Muscle layer of colon (tissue), 2 donors: Measurements from ENCODE around the gene RASA1.

Source experiments
- H3K27ac ChIP-seq: one replicate; pipeline ENCODE4 v1.7.0; 2013; ENCODE audit warnings: low read depth, mild to moderate bottlenecking, low read length, moderate library complexity
- H3K27me3 ChIP-seq, 2 donors: one replicate each; pipeline ENCODE4 v1.7.0; 2013; ENCODE audit warnings: low read length in 2 of 2, mild to moderate bottlenecking in 2 of 2; ENCODE audit not compliant: insufficient read depth in 2 of 2, control insufficient read depth in 1 of 2
- H3K36me3 ChIP-seq: one replicate; pipeline ENCODE4 v1.7.0; 2013; ENCODE audit warnings: mild to moderate bottlenecking, low read length; ENCODE audit not compliant: insufficient read depth
- H3K4me1 ChIP-seq: one replicate; pipeline ENCODE4 v1.7.0; 2013; ENCODE audit warnings: mild to moderate bottlenecking, low read length; ENCODE audit not compliant: insufficient read depth
- H3K4me3 ChIP-seq, 2 donors: one replicate each; pipeline ENCODE4 v1.7.0; 2013; ENCODE audit warnings: low read length in 2 of 2, low read depth in 1 of 2, mild to moderate bottlenecking in 1 of 2, moderate library complexity in 1 of 2
- H3K9ac ChIP-seq: one replicate; pipeline ENCODE4 v1.7.0; 2013; ENCODE audit warnings: low read length
- H3K9me3 ChIP-seq: one replicate; pipeline ENCODE4 v1.7.0; 2013; ENCODE audit warnings: mild to moderate bottlenecking, low read length
- donor health status: abdominal sarcoma.
- donor health status: Adenocarcinoma of cecum.

RASA1 gene

GRCh38 chr5:87390576-87391199 lies 123.0 kb downstream of the RASA1 start:
- Histone ChIP-seq H3K27ac (no peak overlapping the region), H3K9ac (no peak overlapping the region), H3K36me3 (peaks cover 61% of the 10 kb centered on the region), H3K9me3 (no peaks in the 10 kb centered on the region), H3K4me3 (no peak overlapping the region), H3K27me3 (no peaks in the 10 kb centered on the region), H3K4me1 (no peaks in the 10 kb centered on the region)

- Histone ChIP-seq H3K4me1 (no peaks in the 10 kb centered on the region), H3K36me3 (peaks cover 58% of the 10 kb centered on the region), H3K9ac (no peak overlapping the region), H3K27me3 (no peaks in the 10 kb centered on the region), H3K4me3 (no peak overlapping the region), H3K9me3 (no peaks in the 10 kb centered on the region), H3K27ac (no peak overlapping the region)
Measured at GRCh38 chr5:87392170-87392569, 124.5 kb downstream of the RASA1 start.

- H3K36me3 ChIP-seq = peaks cover 53% of the 10 kb centered on the region
- no peaks in the 10 kb centered on the region for H3K27me3 ChIP-seq
- no peak overlapping the region for H3K9ac ChIP-seq
- no peak overlapping the region for H3K4me3 ChIP-seq
- no peak overlapping the region for H3K27ac ChIP-seq
- no peaks in the 10 kb centered on the region for H3K9me3 ChIP-seq
- H3K4me1 ChIP-seq = no peaks in the 10 kb centered on the region
Measured at GRCh38 chr5:87392801-87393200, 125.1 kb downstream of the RASA1 start.

- Histone ChIP-seq H3K4me3 (no peak overlapping the region), H3K9ac (no peak overlapping the region), H3K36me3 (peaks cover 54% of the 10 kb centered on the region), H3K4me1 (no peaks in the 10 kb centered on the region), H3K27ac (no peak overlapping the region), H3K27me3 (no peaks in the 10 kb centered on the region), H3K9me3 (no peaks in the 10 kb centered on the region)
Measured at GRCh38 chr5:87393331-87393730, 125.6 kb downstream of the RASA1 start.

GRCh38 chr5:87394411-87395165 lies 126.9 kb downstream of the RASA1 start:
- Histone ChIP-seq H3K4me1 (no peaks in the 10 kb centered on the region), H3K27ac (no peak overlapping the region), H3K9me3 (no peaks in the 10 kb centered on the region), H3K4me3 (no peak overlapping the region), H3K9ac (no peak overlapping the region), H3K27me3 (no peaks in the 10 kb centered on the region), H3K36me3 (peaks cover 56% of the 10 kb centered on the region)

GRCh38 chr5:87398981-87399614 lies 131.4 kb downstream of the RASA1 start:
- no peaks in the 10 kb centered on the region for H3K27me3 ChIP-seq
- no peaks in the 10 kb centered on the region for H3K4me1 ChIP-seq
- no peak overlapping the region for H3K27ac ChIP-seq
- no peak overlapping the region for H3K9ac ChIP-seq
- H3K9me3 ChIP-seq = no peaks in the 10 kb centered on the region
- H3K4me3 ChIP-seq = no peak overlapping the region
- peaks cover 42% of the 10 kb centered on the region for H3K36me3 ChIP-seq

GRCh38 chr5:87399720-87400119 lies 132.0 kb downstream of the RASA1 start:
- Histone ChIP-seq H3K4me1 (no peaks in the 10 kb centered on the region), H3K27ac (no peak overlapping the region), H3K4me3 (no peak overlapping the region), H3K36me3 (peaks cover 44% of the 10 kb centered on the region), H3K27me3 (no peaks in the 10 kb centered on the region), H3K9ac (no peak overlapping the region), H3K9me3 (no peaks in the 10 kb centered on the region)

GRCh38 chr5:87400305-87400899 lies 132.7 kb downstream of the RASA1 start:
- Histone ChIP-seq H3K4me3 (no peak overlapping the region), H3K9ac (no peak overlapping the region), H3K27ac (no peak overlapping the region)

GRCh38 chr5:87401626-87402025 lies 133.9 kb downstream of the RASA1 start:
- H3K36me3 ChIP-seq = peaks cover 53% of the 10 kb centered on the region
- no peak overlapping the region for H3K9ac ChIP-seq

More at GRCh38 chr5:87400305-87400899, 132.7 kb downstream of the RASA1 start:
- no peaks in the 10 kb centered on the region for H3K9me3 ChIP-seq
- peaks cover 44% of the 10 kb centered on the region for H3K36me3 ChIP-seq
- H3K4me1 ChIP-seq = no peaks in the 10 kb centered on the region
- H3K27me3 ChIP-seq = no peaks in the 10 kb centered on the region

GRCh38 chr5:87403409-87403808 lies 135.7 kb downstream of the RASA1 start:
- no peaks in the 10 kb centered on the region for H3K27me3 ChIP-seq
- H3K9me3 ChIP-seq = no peaks in the 10 kb centered on the region
- no peak overlapping the region for H3K4me3 ChIP-seq
- no peaks in the 10 kb centered on the region for H3K4me1 ChIP-seq
- no peak overlapping the region for H3K27ac ChIP-seq
- H3K9ac ChIP-seq = no peak overlapping the region
- H3K36me3 ChIP-seq = peaks cover 60% of the 10 kb centered on the region

More at GRCh38 chr5:87401626-87402025, 133.9 kb downstream of the RASA1 start:
- no peak overlapping the region for H3K27ac ChIP-seq
- H3K27me3 ChIP-seq = no peaks in the 10 kb centered on the region
- H3K4me3 ChIP-seq = no peak overlapping the region
- H3K4me1 ChIP-seq = no peaks in the 10 kb centered on the region
- H3K9me3 ChIP-seq = no peaks in the 10 kb centered on the region

GRCh38 chr5:87403899-87404298 lies 136.2 kb downstream of the RASA1 start:
- H3K9ac ChIP-seq = no peak overlapping the region
- no peak overlapping the region for H3K27ac ChIP-seq
- no peaks in the 10 kb centered on the region for H3K9me3 ChIP-seq
- no peaks in the 10 kb centered on the region for H3K4me1 ChIP-seq
- no peak overlapping the region for H3K4me3 ChIP-seq
- H3K36me3 ChIP-seq = peaks cover 62% of the 10 kb centered on the region
- no peaks in the 10 kb centered on the region for H3K27me3 ChIP-seq
